ENCODE results near the gene SELENBP1.

- TF ChIP-seq POLR2A (IDR thresholded peaks at IDR 0.05) (no peak), CTCF (IDR thresholded peaks at IDR 0.05) (no peak)
Observed at GRCh38 chr1:151393583-151393982, 21.1 kb upstream of the SELENBP1 start.
